GM23338 (cell line): ENCODE data around the gene CATSPERE. TPM values are rescaled to one million over a fixed set of nuclear protein-coding genes. Genes with fewer than 3 reads are reported as not detected.

Experiments
- ATAC-seq: fragments of 200-7000 bp; cut with Tn5 transposase; 3 replicates; pipeline ENCODE4 v1.9.1; 2020
- DNase-seq: peaks from one replicate; pipeline ENCODE4 v3.0.0-alpha.2; 2015; ENCODE audit warnings: low spot score
- H2AFZ ChIP-seq: fragments of 200-600 bp; sonication (generic); 2 replicates; pipeline ENCODE4 v1.8.0; 2016; ENCODE audit warnings: antibody characterized with exemption, mild to moderate bottlenecking, moderate library complexity
- H3F3A ChIP-seq: fragments of 200-600 bp; sonication (generic); replicated peaks from 2 replicates; pipeline ENCODE4 v1.8.0; 2017; ENCODE audit warnings: antibody characterized with exemption, mixed run types, low read depth
- H3K27ac ChIP-seq: fragments of 200-600 bp; sonication (generic); 2 replicates; pipeline ENCODE4 v1.6.1; 2016; ENCODE audit warnings: low read depth
- H3K27me3 ChIP-seq: fragments of 200-600 bp; sonication (generic); 2 replicates; pipeline ENCODE4 v1.8.0; 2016; ENCODE audit warnings: mild to moderate bottlenecking, mixed run types, moderate library complexity; ENCODE audit not compliant: insufficient read depth
- H3K36me3 ChIP-seq: fragments of 200-600 bp; sonication (generic); 2 replicates; pipeline ENCODE4 v1.8.0; 2016; ENCODE audit warnings: mild to moderate bottlenecking; ENCODE audit not compliant: insufficient read depth
- H3K4me1 ChIP-seq: fragments of 200-600 bp; sonication (generic); 2 replicates; pipeline ENCODE4 v1.8.0; 2016; ENCODE audit warnings: mild to moderate bottlenecking, moderate library complexity; ENCODE audit not compliant: insufficient read depth
- H3K4me2 ChIP-seq: fragments of 200-600 bp; sonication (generic); 2 replicates; pipeline ENCODE4 v1.7.1; 2017; ENCODE audit warnings: mixed run types
- H3K4me3 ChIP-seq: fragments of 200-600 bp; sonication (generic); 2 replicates; pipeline ENCODE4 v1.6.1; 2016; ENCODE audit warnings: mixed run types
- H3K79me2 ChIP-seq: fragments of 200-600 bp; sonication (generic); replicated peaks from 2 replicates; pipeline ENCODE4 v1.8.0; 2017; ENCODE audit warnings: mild to moderate bottlenecking; ENCODE audit not compliant: insufficient read depth
- H3K9me2 ChIP-seq: fragments of 200-600 bp; sonication (generic); 2 replicates; pipeline ENCODE4 v1.8.0; 2017; ENCODE audit not compliant: insufficient read depth
- H4K20me1 ChIP-seq: fragments of 200-600 bp; sonication (generic); replicated peaks from 2 replicates; pipeline ENCODE4 v1.8.0; 2017; ENCODE audit warnings: mild to moderate bottlenecking; ENCODE audit not compliant: insufficient read depth
- H3K27ac Mint-ChIP-seq: 2 replicates; pipeline ENCODE4 v1.8.0; 2020; ENCODE audit warnings: inconsistent platforms, mild to moderate bottlenecking, moderate library complexity, mixed read lengths
- H3K27me3 Mint-ChIP-seq: 3 replicates; pipeline ENCODE4 v1.8.0; 2022; ENCODE audit warnings: low read depth, mild to moderate bottlenecking, moderate library complexity, mixed read lengths, inconsistent platforms; ENCODE audit not compliant: insufficient read depth, poor library complexity
- H3K36me3 Mint-ChIP-seq: 3 replicates; pipeline ENCODE4 v1.8.0; 2021; ENCODE audit warnings: low read depth, mild to moderate bottlenecking, inconsistent platforms, moderate library complexity, mixed read lengths
- H3K4me1 Mint-ChIP-seq: 3 replicates; pipeline ENCODE4 v1.8.0; 2020; ENCODE audit warnings: mild to moderate bottlenecking, inconsistent platforms, mixed read lengths
- H3K4me3 Mint-ChIP-seq: 3 replicates; pipeline ENCODE4 v1.8.0; 2021; ENCODE audit warnings: moderate library complexity, mild to moderate bottlenecking, inconsistent platforms, mixed read lengths
- H3K9me3 Mint-ChIP-seq: 3 replicates; pipeline ENCODE4 v1.8.0; 2020; ENCODE audit warnings: moderate library complexity, mild to moderate bottlenecking, inconsistent platforms, mixed read lengths
- CREB1 ChIP-seq: fragments of 250-450 bp; sonication (Bioruptor Pico); IDR thresholded peaks from 2 replicates; pipeline ENCODE4 v1.5.0; 2020; ENCODE audit warnings: low read depth, mild to moderate bottlenecking, moderate library complexity
- EZH2 ChIP-seq: fragments of 200-600 bp; sonication (generic); IDR thresholded peaks from one replicate; pipeline ENCODE4 v1.8.0; 2017; ENCODE audit warnings: antibody characterized with exemption, mild to moderate bottlenecking, low read depth; ENCODE audit not compliant: unreplicated experiment
- EZH2phosphoT487 ChIP-seq: fragments of 200-600 bp; sonication (generic); IDR thresholded peaks from one replicate; pipeline ENCODE4 v1.8.1; 2018; ENCODE audit warnings: antibody characterized with exemption; ENCODE audit not compliant: unreplicated experiment
- JUNB ChIP-seq: IDR thresholded peaks from one replicate; pipeline ENCODE4 v1.6.1; 2016; ENCODE audit warnings: antibody characterized with exemption; ENCODE audit not compliant: unreplicated experiment
- NANOG ChIP-seq: IDR thresholded peaks from 2 replicates; pipeline ENCODE4 v1.6.1; 2016; ENCODE audit warnings: antibody characterized with exemption, borderline replicate concordance
- POLR2AphosphoS5 ChIP-seq: IDR thresholded peaks from 2 replicates; pipeline ENCODE4 v1.6.1; 2016; ENCODE audit warnings: antibody characterized with exemption, low read depth
- STAT1 ChIP-seq: IDR thresholded peaks from one replicate; pipeline ENCODE4 v1.6.1; 2016; ENCODE audit warnings: antibody characterized with exemption; ENCODE audit not compliant: unreplicated experiment
- ZNF114 ChIP-seq: fragments of 250-450 bp; sonication (Bioruptor Pico); IDR thresholded peaks from 2 replicates; pipeline ENCODE4 v1.5.0; 2020; ENCODE audit warnings: mild to moderate bottlenecking, moderate library complexity
- polyA plus RNA-seq: library from polyadenylated mRNA; unstranded; fragments of >200 nt; fragmentation: Nextera tagmentation; extraction: Ambion mirVana; gene quantifications from 2 replicates; pipeline ENCODE4 v1.2.1, GENCODE V29; 2016
- total RNA-seq: library from RNA; depleted of rRNA; stranded (reverse); fragments of >200 nt; shearing (Covaris generic); gene quantifications from 2 replicates; pipeline ENCODE4 v1.2.3, GENCODE V29; 2014
- TF ChIP-seq, protein P1 (sequence below): IDR thresholded peaks from 2 replicates; pipeline ENCODE4 v1.6.1; 2016; ENCODE audit warnings: antibody characterized with exemption
- TF ChIP-seq, protein P2 (sequence below), 2 experiments: fragments of 200-600 bp in 1 of 2; sonication (generic) in 1 of 2; conservative IDR thresholded peaks; 2 replicates each; pipeline versions ENCODE4 v1.5.1 to v1.6.1; 2016 to 2017; ENCODE audit warnings: antibody characterized with exemption in 2 of 2, low read depth in 2 of 2, mild to moderate bottlenecking in 2 of 2, moderate library complexity in 1 of 2
- TF ChIP-seq, protein P3 (sequence below): IDR thresholded peaks from one replicate; pipeline ENCODE4 v1.6.1; 2018; ENCODE audit warnings: antibody characterized with exemption; ENCODE audit not compliant: unreplicated experiment

CATSPERE gene
- total and polyA plus RNA-seq, 2 experiments from 2014 or later, result 0.70 TPM; not detected in 1

DNA sequence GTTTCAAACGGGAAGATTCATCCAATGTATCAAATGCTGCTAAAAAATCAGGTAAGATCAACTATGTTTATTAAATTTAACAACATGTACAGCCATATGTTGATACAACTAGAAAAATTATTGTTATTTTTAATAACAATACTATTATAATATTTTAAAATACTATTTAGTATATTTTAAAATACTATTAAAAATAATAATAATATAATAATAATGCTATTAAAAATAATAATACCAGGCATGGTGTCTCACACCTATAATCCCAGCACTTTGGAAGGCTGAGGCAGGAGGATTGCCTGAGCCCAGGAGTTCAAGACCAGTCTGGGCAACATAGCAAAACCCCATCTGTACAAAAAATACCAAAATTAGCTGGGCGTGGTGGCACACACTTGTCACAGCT is 54.6 kb downstream of the CATSPERE start:
- no peak overlapping the region for H3K4me2 ChIP-seq
- Mint-ChIP-seq H3K27ac (no peak overlapping the region), H3K36me3 (no peaks in the 10 kb centered on the region), H3K4me1 (no peaks in the 10 kb centered on the region), H3K9me3 (no peaks in the 10 kb centered on the region), H3K27me3 (no peaks in the 10 kb centered on the region), H3K4me3 (no peak overlapping the region)
- no peaks in the 10 kb centered on the region for H3K79me2 ChIP-seq
- no peaks in the 10 kb centered on the region for H3F3A ChIP-seq
- H3K27me3 ChIP-seq, result no peaks in the 10 kb centered on the region
- DNase-seq (no peak), ATAC-seq (no peak)
- H3K27ac ChIP-seq, result no peak overlapping the region
- no peak overlapping the region for H2AFZ ChIP-seq
- no peaks in the 10 kb centered on the region; the same call in 1 of the 2 replicates for H3K9me2 ChIP-seq
- H3K4me3 ChIP-seq, result no peak overlapping the region
- TF ChIP-seq, protein P1, sequence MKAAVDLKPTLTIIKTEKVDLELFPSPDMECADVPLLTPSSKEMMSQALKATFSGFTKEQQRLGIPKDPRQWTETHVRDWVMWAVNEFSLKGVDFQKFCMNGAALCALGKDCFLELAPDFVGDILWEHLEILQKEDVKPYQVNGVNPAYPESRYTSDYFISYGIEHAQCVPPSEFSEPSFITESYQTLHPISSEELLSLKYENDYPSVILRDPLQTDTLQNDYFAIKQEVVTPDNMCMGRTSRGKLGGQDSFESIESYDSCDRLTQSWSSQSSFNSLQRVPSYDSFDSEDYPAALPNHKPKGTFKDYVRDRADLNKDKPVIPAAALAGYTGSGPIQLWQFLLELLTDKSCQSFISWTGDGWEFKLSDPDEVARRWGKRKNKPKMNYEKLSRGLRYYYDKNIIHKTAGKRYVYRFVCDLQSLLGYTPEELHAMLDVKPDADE, result no peak
- TF ChIP-seq ZNF114 (CRISPR knock-in tag) (no peak), EZH2 (no peak), NANOG (no peak), STAT1 (no peak), CREB1 (no peak), POLR2AphosphoS5 (no peak), JUNB (no peak)
- TF ChIP-seq, protein P2, sequence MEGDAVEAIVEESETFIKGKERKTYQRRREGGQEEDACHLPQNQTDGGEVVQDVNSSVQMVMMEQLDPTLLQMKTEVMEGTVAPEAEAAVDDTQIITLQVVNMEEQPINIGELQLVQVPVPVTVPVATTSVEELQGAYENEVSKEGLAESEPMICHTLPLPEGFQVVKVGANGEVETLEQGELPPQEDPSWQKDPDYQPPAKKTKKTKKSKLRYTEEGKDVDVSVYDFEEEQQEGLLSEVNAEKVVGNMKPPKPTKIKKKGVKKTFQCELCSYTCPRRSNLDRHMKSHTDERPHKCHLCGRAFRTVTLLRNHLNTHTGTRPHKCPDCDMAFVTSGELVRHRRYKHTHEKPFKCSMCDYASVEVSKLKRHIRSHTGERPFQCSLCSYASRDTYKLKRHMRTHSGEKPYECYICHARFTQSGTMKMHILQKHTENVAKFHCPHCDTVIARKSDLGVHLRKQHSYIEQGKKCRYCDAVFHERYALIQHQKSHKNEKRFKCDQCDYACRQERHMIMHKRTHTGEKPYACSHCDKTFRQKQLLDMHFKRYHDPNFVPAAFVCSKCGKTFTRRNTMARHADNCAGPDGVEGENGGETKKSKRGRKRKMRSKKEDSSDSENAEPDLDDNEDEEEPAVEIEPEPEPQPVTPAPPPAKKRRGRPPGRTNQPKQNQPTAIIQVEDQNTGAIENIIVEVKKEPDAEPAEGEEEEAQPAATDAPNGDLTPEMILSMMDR (conservative IDR thresholded peaks at IDR 0.05; ENCODE audit: low read depth in 2 of 2), result no peak
- TF ChIP-seq, protein P3, sequence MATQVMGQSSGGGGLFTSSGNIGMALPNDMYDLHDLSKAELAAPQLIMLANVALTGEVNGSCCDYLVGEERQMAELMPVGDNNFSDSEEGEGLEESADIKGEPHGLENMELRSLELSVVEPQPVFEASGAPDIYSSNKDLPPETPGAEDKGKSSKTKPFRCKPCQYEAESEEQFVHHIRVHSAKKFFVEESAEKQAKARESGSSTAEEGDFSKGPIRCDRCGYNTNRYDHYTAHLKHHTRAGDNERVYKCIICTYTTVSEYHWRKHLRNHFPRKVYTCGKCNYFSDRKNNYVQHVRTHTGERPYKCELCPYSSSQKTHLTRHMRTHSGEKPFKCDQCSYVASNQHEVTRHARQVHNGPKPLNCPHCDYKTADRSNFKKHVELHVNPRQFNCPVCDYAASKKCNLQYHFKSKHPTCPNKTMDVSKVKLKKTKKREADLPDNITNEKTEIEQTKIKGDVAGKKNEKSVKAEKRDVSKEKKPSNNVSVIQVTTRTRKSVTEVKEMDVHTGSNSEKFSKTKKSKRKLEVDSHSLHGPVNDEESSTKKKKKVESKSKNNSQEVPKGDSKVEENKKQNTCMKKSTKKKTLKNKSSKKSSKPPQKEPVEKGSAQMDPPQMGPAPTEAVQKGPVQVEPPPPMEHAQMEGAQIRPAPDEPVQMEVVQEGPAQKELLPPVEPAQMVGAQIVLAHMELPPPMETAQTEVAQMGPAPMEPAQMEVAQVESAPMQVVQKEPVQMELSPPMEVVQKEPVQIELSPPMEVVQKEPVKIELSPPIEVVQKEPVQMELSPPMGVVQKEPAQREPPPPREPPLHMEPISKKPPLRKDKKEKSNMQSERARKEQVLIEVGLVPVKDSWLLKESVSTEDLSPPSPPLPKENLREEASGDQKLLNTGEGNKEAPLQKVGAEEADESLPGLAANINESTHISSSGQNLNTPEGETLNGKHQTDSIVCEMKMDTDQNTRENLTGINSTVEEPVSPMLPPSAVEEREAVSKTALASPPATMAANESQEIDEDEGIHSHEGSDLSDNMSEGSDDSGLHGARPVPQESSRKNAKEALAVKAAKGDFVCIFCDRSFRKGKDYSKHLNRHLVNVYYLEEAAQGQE, result no peak
- H3K4me1 ChIP-seq, result no peaks in the 10 kb centered on the region
- no peaks in the 10 kb centered on the region for H4K20me1 ChIP-seq
- no peaks in the 10 kb centered on the region for H3K36me3 ChIP-seq

DNA sequence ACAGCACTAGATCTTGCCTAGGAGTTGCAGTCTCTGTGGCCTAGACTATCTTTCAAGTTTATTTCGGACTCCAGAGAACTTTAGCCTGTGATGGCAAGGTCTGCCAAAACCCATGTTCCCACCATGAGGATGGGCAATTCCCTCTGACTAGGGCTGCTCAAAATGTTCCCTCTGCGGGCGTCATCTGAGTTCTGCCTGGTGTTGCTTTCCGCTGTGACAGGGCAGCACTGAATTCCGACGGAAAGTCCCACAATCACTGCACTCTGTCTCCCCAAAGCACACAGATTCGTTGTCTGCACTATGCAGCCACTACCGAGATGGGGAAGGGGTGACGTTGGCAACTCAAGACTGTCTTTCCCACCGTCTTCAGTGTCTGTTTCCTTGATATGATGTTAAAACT is 75.2 kb downstream of the CATSPERE start:
- H4K20me1 ChIP-seq, result no peaks in the 10 kb centered on the region
- H3K36me3 Mint-ChIP-seq, result no peaks in the 10 kb centered on the region
- ATAC-seq, result no peak
- no peaks in the 10 kb centered on the region for H3K36me3 ChIP-seq
- no peaks in the 10 kb centered on the region for H3K4me1 Mint-ChIP-seq
- no peak overlapping the region for H3K27ac ChIP-seq
- no peaks in the 10 kb centered on the region for H3F3A ChIP-seq
- DNase-seq, result no peak
- H3K4me1 ChIP-seq, result no peaks in the 10 kb centered on the region
- H3K27me3 Mint-ChIP-seq, result peaks cover 2% of the 10 kb centered on the region
- no peaks in the 10 kb centered on the region for H3K9me2 ChIP-seq
- H3K9me3 Mint-ChIP-seq, result peaks cover 3% of the 10 kb centered on the region; the same call in 1 of the 3 replicates
- H3K79me2 ChIP-seq, result no peaks in the 10 kb centered on the region
- no peak overlapping the region for H3K27ac Mint-ChIP-seq
- no peak overlapping the region for H3K4me3 ChIP-seq
- H3K4me3 Mint-ChIP-seq, result no peak overlapping the region
- no peak overlapping the region for H2AFZ ChIP-seq
- no peak overlapping the region for H3K4me2 ChIP-seq
- H3K27me3 ChIP-seq, result no peaks in the 10 kb centered on the region
- TF ChIP-seq POLR2AphosphoS5 (no peak), EZH2 (no peak), JUNB (no peak), EZH2phosphoT487 (no peak)
- TF ChIP-seq, protein P2 (conservative IDR thresholded peaks at IDR 0.05; ENCODE audit: low read depth in 2 of 2), result no peak
- TF ChIP-seq, protein P1, result no peak
